HepG2 (cell line): Measurements from ENCODE around the gene SHANK3. TPM values are rescaled to one million over a fixed set of nuclear protein-coding genes. Genes with fewer than 3 reads are reported as not detected.
A peak's percentile ranks its signal among the peaks of the same experiment; 100 is the strongest.

ENCODE experiments used
- ATAC-seq: fragments of 200-7000 bp; cut with Tn5 transposase; 3 replicates; pipeline ENCODE4 v1.9.1; 2020; ENCODE audit warnings: mild to moderate bottlenecking, moderate library complexity
- BruUV-seq: library from RNA; stranded (reverse); fragments of 400-500 nt; replicated peaks from 2 replicates; lab custom pipeline; 2021; lab: Mats Ljungman, UMichigan
- CTCF ChIA-PET: fragments of 300-600 bp; formaldehyde crosslinking; extraction: SDS; loops from one replicate; lab custom pipeline; 2021; ENCODE audit warnings: low total read pairs, inconsistent platforms, low intra/inter-chr PET ratio; lab: Yijun Ruan, JAX
- POLR2A ChIA-PET: fragments of 350-600 bp; sonication (Branson Sonifier 250); formaldehyde crosslinking; loops from one replicate; lab custom pipeline; 2020; ENCODE audit warnings: antibody characterized with exemption, inconsistent platforms; lab: Yijun Ruan, JAX
- DNase-seq: peaks from one replicate; pipeline ENCODE4 v3.0.0-alpha.2; 2015; ENCODE audit warnings: low spot score
- FAIRE-seq: peaks from 3 replicates; lab custom pipeline; 2011; peaks lifted over from hg19 to GRCh38; lab: Jason Lieb, UNC
- H2AFZ ChIP-seq: one replicate; pipeline ENCODE4 v1.6.1; 2011; ENCODE audit warnings: low read length, inconsistent platforms
- H3K27ac ChIP-seq: fragments of 300-600 bp; 3 replicates; pipeline ENCODE4 v1.8.0; 2011; ENCODE audit warnings: mixed run types, mild to moderate bottlenecking, mixed read lengths, low read length, inconsistent platforms; ENCODE audit not compliant: insufficient read depth; ENCODE audit errors: extremely low read length
- H3K27me3 ChIP-seq, 2 experiments: fragments of 200-600 bp in 1 of 2; 2 replicates in 1 of 2; 3 replicates in 1 of 2; pipeline versions ENCODE4 v1.6.0 to v1.8.0; 2011; ENCODE audit warnings: low read length in 2 of 2, mild to moderate bottlenecking in 2 of 2, moderate library complexity in 2 of 2, inconsistent platforms in 1 of 2; ENCODE audit not compliant: insufficient read depth in 2 of 2, control insufficient read depth in 1 of 2
- H3K36me3 ChIP-seq, 2 experiments: fragments of 200-600 bp in 1 of 2; replicated peaks in 1 of 2; 2 replicates in 1 of 2; 3 replicates in 1 of 2; pipeline versions ENCODE4 v1.5.1 to v1.8.0; 2011; ENCODE audit warnings: low read length in 2 of 2, inconsistent platforms in 1 of 2; ENCODE audit not compliant: insufficient read depth in 2 of 2, control insufficient read depth in 1 of 2
- H3K4me1 ChIP-seq: 2 replicates; pipeline ENCODE4 v1.5.1; 2012; ENCODE audit warnings: low read length, inconsistent platforms; ENCODE audit not compliant: insufficient read depth
- H3K4me2 ChIP-seq: 2 replicates; pipeline ENCODE4 v1.6.0; 2011; ENCODE audit warnings: low read depth, low read length, inconsistent platforms
- H3K4me3 ChIP-seq, 3 experiments: fragments of 200-600 bp in 1 of 3; sonication (generic), shearing (Covaris generic) in 1 of 3; replicated peaks in 1 of 3; 2 replicates each; pipeline ENCODE4 v1.5.1; 2011 to 2016; ENCODE audit warnings: low read length in 3 of 3, inconsistent platforms in 2 of 3, low read depth in 2 of 3, mild to moderate bottlenecking in 2 of 3, control low read depth in 1 of 3, mixed read lengths in 1 of 3; ENCODE audit not compliant: insufficient read depth in 1 of 3
- H3K79me2 ChIP-seq: one replicate; pipeline ENCODE4 v1.6.1; 2011; ENCODE audit warnings: low read length, inconsistent platforms; ENCODE audit not compliant: insufficient read depth
- H3K9ac ChIP-seq: 2 replicates; pipeline ENCODE4 v1.6.0; 2011; ENCODE audit warnings: mild to moderate bottlenecking, low read depth, low read length, inconsistent platforms; ENCODE audit not compliant: insufficient read depth
- H3K9me3 ChIP-seq: 2 replicates; pipeline ENCODE4 v1.5.1; 2012; ENCODE audit warnings: mild to moderate bottlenecking, low read length
- H4K20me1 ChIP-seq: 2 replicates; pipeline ENCODE4 v1.6.0; 2011; ENCODE audit warnings: inconsistent platforms, mild to moderate bottlenecking, low read length, moderate library complexity; ENCODE audit not compliant: insufficient read depth
- HDAC1 ChIP-seq: sonication (generic); formaldehyde crosslinking; IDR thresholded peaks from 2 replicates; pipeline ENCODE4 v1.5.1; 2020; ENCODE audit warnings: mild to moderate bottlenecking, missing genetic modification reagents
- IRF9 ChIP-seq: sonication (generic); formaldehyde crosslinking; IDR thresholded peaks from 2 replicates; pipeline ENCODE4 v1.8.0; 2022; ENCODE audit warnings: missing genetic modification reagents, mild to moderate bottlenecking, borderline replicate concordance
- KAT2B ChIP-seq: fragments of 150-350 bp; IDR thresholded peaks from 2 replicates; pipeline ENCODE4 v1.6.1; 2014; ENCODE audit warnings: low read depth, low read length, borderline replicate concordance
- NR2F6 ChIP-seq, 2 experiments: IDR thresholded peaks; 2 replicates each; pipeline ENCODE4 v1.6.1; 2016; ENCODE audit warnings: antibody characterized with exemption in 1 of 2, mild to moderate bottlenecking in 1 of 2
- PLRG1 ChIP-seq: fragments of 450-650 bp; conservative IDR thresholded peaks from 2 replicates; pipeline ENCODE4 v1.6.1; 2016
- POLR2AphosphoS2 ChIP-seq: IDR thresholded peaks from 2 replicates; pipeline ENCODE4 v1.6.1; 2011; ENCODE audit warnings: low read depth, low read length, improper control_type of control experiment
- RARA ChIP-seq: IDR thresholded peaks from 2 replicates; pipeline ENCODE4 v1.6.1; 2016; ENCODE audit warnings: missing genetic modification reagents, missing compliant biosample characterization
- SIX1 ChIP-seq: sonication (generic); formaldehyde crosslinking; IDR thresholded peaks from 2 replicates; pipeline ENCODE4 v1.4.0; 2020; ENCODE audit warnings: missing genetic modification reagents, borderline replicate concordance
- ZBTB33 ChIP-seq: sonication (generic); formaldehyde crosslinking; IDR thresholded peaks from 2 replicates; pipeline ENCODE4 v1.4.0; 2020; ENCODE audit warnings: missing genetic modification reagents
- ZBTB34 ChIP-seq: sonication (generic); formaldehyde crosslinking; IDR thresholded peaks from 2 replicates; pipeline ENCODE4 v1.8.0; 2022; ENCODE audit warnings: mild to moderate bottlenecking, missing genetic modification reagents
- ZBTB8A ChIP-seq: sonication (generic); formaldehyde crosslinking; IDR thresholded peaks from 2 replicates; pipeline ENCODE4 v1.4.0; 2020; ENCODE audit warnings: mild to moderate bottlenecking, low read depth, missing genetic modification reagents, borderline replicate concordance
- ZNF205 ChIP-seq: IDR thresholded peaks from 2 replicates; pipeline ENCODE4 v1.6.1; 2018; ENCODE audit warnings: missing biosample characterization, missing genetic modification reagents
- ZNF558 ChIP-seq: sonication (generic); formaldehyde crosslinking; IDR thresholded peaks from 2 replicates; pipeline ENCODE4 v1.9.0; 2022; ENCODE audit warnings: mild to moderate bottlenecking, missing genetic modification reagents, borderline replicate concordance
- ZNF678 ChIP-seq: sonication (generic); formaldehyde crosslinking; IDR thresholded peaks from 2 replicates; pipeline ENCODE4 v1.4.0; 2020; ENCODE audit warnings: mild to moderate bottlenecking, missing genetic modification reagents
- ZNF792 ChIP-seq: IDR thresholded peaks from 2 replicates; pipeline ENCODE4 v1.6.1; 2016
- ZSCAN20 ChIP-seq: sonication (generic); formaldehyde crosslinking; IDR thresholded peaks from 2 replicates; pipeline ENCODE4 v1.4.0; 2020; ENCODE audit warnings: missing genetic modification reagents, mild to moderate bottlenecking, borderline replicate concordance
- WGBS: methylation state at CpG from one replicate; pipeline ENCODE4 v1.1.6; 2017; ENCODE audit warnings: low lambda C conversion rate; 5-methylcytosine and 5-hydroxymethylcytosine counted together
- in situ Hi-C: cut with HindIII; loops from 2 replicates; pipeline ENCODE4 v1.10.0; 2017; ENCODE audit warnings: low pct_unique_long_range_greater_than_20kb; ENCODE audit not compliant: extremely low pct_ligation_motif_present
- intact Hi-C: fragments of 100-400 bp; cut with micrococcal nuclease; formaldehyde crosslinking; loops from one replicate; pipeline ENCODE4 v1.10.0; 2022; ENCODE audit not compliant: unreplicated experiment
- polyA plus RNA-seq, 8 experiments: library from polyadenylated mRNA; depleted of rRNA in 3 of 8; stranded (reverse) in 7 of 8; unstranded in 1 of 8; fragments of >200 nt; fragmentation: Illumina TruSeq in 4 of 8; extraction: Trizol in 4 of 8; gene quantifications; 2 replicates each; pipeline versions ENCODE4 v1.2.1 to v1.2.3, GENCODE V29; 2011 to 2016; ENCODE audit warnings: low read depth in 4 of 8, missing spikeins in 1 of 8, mixed read lengths in 1 of 8; ENCODE audit not compliant: insufficient read depth in 1 of 8
- total RNA-seq, 5 experiments: library from RNA; depleted of rRNA; stranded (reverse); fragments of >200 nt; fragmentation: Illumina TruSeq; extraction: Trizol; gene quantifications; 2 replicates each; pipeline ENCODE4 v1.2.3, GENCODE V29; 2016; ENCODE audit warnings: low read depth in 1 of 5

The SHANK3 gene
- total and polyA plus RNA-seq, 2 of the 13 experiments (the other 11 are each of a cell fraction or from before 2014, with no cell fraction given): 2.9 to 4.6 TPM

GRCh38 chr22:50684986-50685385 lies 12.4 kb downstream of the SHANK3 start:
- H3K79me2 ChIP-seq: no peaks in the 10 kb centered on the region
- H3K36me3 ChIP-seq: no peaks in the 10 kb centered on the region
- H3K4me1 ChIP-seq: peaks cover 16% of the 10 kb centered on the region
- ATAC-seq (peak; percentile 38; the same call in 2 of the 3 replicates), DNase-seq (no peak), FAIRE-seq (no peak)
- BruUV-seq: no TSS peak
- H3K4me2 ChIP-seq: no peak overlapping the region
- no peaks in the 10 kb centered on the region for H4K20me1 ChIP-seq
- no peak overlapping the region for H3K9ac ChIP-seq
- no peak overlapping the region for H2AFZ ChIP-seq
- WGBS: 87% methylated on average over 5 of the region's 10 CpGs
- H3K27me3 ChIP-seq: no peaks in the 10 kb centered on the region
- H3K9me3 ChIP-seq: no peaks in the 10 kb centered on the region
- ChIA-PET POLR2A (interaction anchor here (0.8 kb wide), 1 partner anchor 45 kb away, joined by 3 read pairs; no protein-coding TSS in a partner anchor), CTCF (no interaction called here)
- intact Hi-C loops: no loop called here
- TF ChIP-seq ZBTB33 (0 out of 2 replicates have a peak, but pooled peaks have one; percentile 25), ZNF558 (no peak)
- H3K27ac ChIP-seq: no peak overlapping the region
- H3K4me3 ChIP-seq: no peak overlapping the region
- in situ Hi-C loops: no loop called here

- Histone ChIP-seq H3K9me3 (no peaks in the 10 kb centered on the region), H3K4me2 (peak overlapping the region; percentile 38), H2AFZ (no peak overlapping the region), H3K36me3 (no peaks in the 10 kb centered on the region), H3K4me1 (peaks cover 16% of the 10 kb centered on the region), H3K27ac (peak overlapping the region; percentile 30), H3K27me3 (no peaks in the 10 kb centered on the region), H3K9ac (no peak overlapping the region), H3K79me2 (no peaks in the 10 kb centered on the region), H4K20me1 (no peaks in the 10 kb centered on the region), H3K4me3 (no peak overlapping the region)
- ChIA-PET POLR2A (interaction anchor here (0.7 to 1.7 kb wide), 4 partner anchors 13 to 45 kb away, joined by 3 to 7 read pairs (median 4); no protein-coding TSS in a partner anchor), CTCF (no interaction called here)
- TF ChIP-seq ZBTB34 (CRISPR knock-in tag) (no peak), PLRG1 (no peak), POLR2AphosphoS2 (no peak), IRF9 (no peak), NR2F6 (IDR thresholded peaks at IDR 0.05) (no peak; the same call in 1 of the 2 replicates), NR2F6 (CRISPR knock-in tag; IDR thresholded peaks at IDR 0.05) (no peak), RARA (CRISPR knock-in tag) (no peak), ZBTB8A (CRISPR knock-in tag) (no peak), ZSCAN20 (CRISPR knock-in tag) (no peak), ZNF205 (no peak), HDAC1 (no peak), ZNF792 (CRISPR knock-in tag) (no peak), KAT2B (no peak), ZNF678 (CRISPR knock-in tag) (no peak), SIX1 (no peak)
- 26% methylated on average over 4 of the region's 9 CpGs for whole genome bisulfite sequencing
- no peak for DNase-seq
- BruUV-seq: no TSS peak
- in situ Hi-C loops: no loop called here
- no peak for FAIRE-seq
- intact Hi-C loops: no loop called here
- peak; percentile 56 for ATAC-seq
Observed at GRCh38 chr22:50686794-50687193, 14.2 kb downstream of the SHANK3 start.
